GM23338 (cell line): ENCODE measurements around the gene RFPL4AL1.

Experiments
- CREB1 ChIP-seq: fragments of 250-450 bp; sonication (Bioruptor Pico); IDR thresholded peaks from 2 replicates; pipeline ENCODE4 v1.5.0; 2020; ENCODE audit warnings: low read depth, mild to moderate bottlenecking, moderate library complexity
- EZH2 ChIP-seq: fragments of 200-600 bp; sonication (generic); IDR thresholded peaks from one replicate; pipeline ENCODE4 v1.8.0; 2017; ENCODE audit warnings: antibody characterized with exemption, mild to moderate bottlenecking, low read depth; ENCODE audit not compliant: unreplicated experiment
- EZH2phosphoT487 ChIP-seq: fragments of 200-600 bp; sonication (generic); IDR thresholded peaks from one replicate; pipeline ENCODE4 v1.8.1; 2018; ENCODE audit warnings: antibody characterized with exemption; ENCODE audit not compliant: unreplicated experiment
- JUNB ChIP-seq: IDR thresholded peaks from one replicate; pipeline ENCODE4 v1.6.1; 2016; ENCODE audit warnings: antibody characterized with exemption; ENCODE audit not compliant: unreplicated experiment
- NANOG ChIP-seq: IDR thresholded peaks from 2 replicates; pipeline ENCODE4 v1.6.1; 2016; ENCODE audit warnings: antibody characterized with exemption, borderline replicate concordance
- POLR2AphosphoS5 ChIP-seq: IDR thresholded peaks from 2 replicates; pipeline ENCODE4 v1.6.1; 2016; ENCODE audit warnings: antibody characterized with exemption, low read depth
- STAT1 ChIP-seq: IDR thresholded peaks from one replicate; pipeline ENCODE4 v1.6.1; 2016; ENCODE audit warnings: antibody characterized with exemption; ENCODE audit not compliant: unreplicated experiment
- TF ChIP-seq, protein P1 (sequence below), 2 experiments: fragments of 200-600 bp in 1 of 2; sonication (generic) in 1 of 2; conservative IDR thresholded peaks; 2 replicates each; pipeline versions ENCODE4 v1.5.1 to v1.6.1; 2016 to 2017; ENCODE audit warnings: antibody characterized with exemption in 2 of 2, low read depth in 2 of 2, mild to moderate bottlenecking in 2 of 2, moderate library complexity in 1 of 2
- TF ChIP-seq, protein P2 (sequence below): IDR thresholded peaks from one replicate; pipeline ENCODE4 v1.6.1; 2018; ENCODE audit warnings: antibody characterized with exemption; ENCODE audit not compliant: unreplicated experiment
- TF ChIP-seq, protein P3 (sequence below): fragments of 250-450 bp; sonication (Bioruptor Pico); IDR thresholded peaks from 2 replicates; pipeline ENCODE4 v1.5.0; 2020; ENCODE audit warnings: mild to moderate bottlenecking, moderate library complexity
- TF ChIP-seq, protein P4 (sequence below): IDR thresholded peaks from 2 replicates; pipeline ENCODE4 v1.6.1; 2016; ENCODE audit warnings: antibody characterized with exemption

DNA sequence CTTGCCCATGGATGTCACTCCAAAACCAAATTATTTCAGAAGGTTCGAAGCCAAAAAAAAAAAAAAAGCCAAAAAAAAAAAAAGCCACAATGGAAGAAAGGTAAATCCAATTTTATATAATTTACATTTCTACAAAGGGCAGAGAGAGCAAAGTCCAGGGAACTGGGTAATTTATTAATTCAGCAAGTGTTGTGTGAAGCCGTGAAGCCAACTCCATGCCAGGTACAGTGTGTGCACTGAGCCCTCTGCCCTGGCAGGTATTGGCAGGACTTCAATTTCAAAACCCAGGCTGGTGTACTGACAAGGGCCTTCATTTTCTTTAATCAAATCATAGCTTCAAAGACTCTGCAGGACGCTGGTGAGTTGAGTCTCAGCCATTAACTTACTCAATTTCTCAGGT lies 15.5 kb upstream of the RFPL4AL1 start:
- TF ChIP-seq EZH2phosphoT487 (no peak), JUNB (no peak), NANOG (no peak), POLR2AphosphoS5 (no peak), EZH2 (no peak), CREB1 (CRISPR knock-in tag) (no peak), STAT1 (no peak)
- TF ChIP-seq, protein P1, sequence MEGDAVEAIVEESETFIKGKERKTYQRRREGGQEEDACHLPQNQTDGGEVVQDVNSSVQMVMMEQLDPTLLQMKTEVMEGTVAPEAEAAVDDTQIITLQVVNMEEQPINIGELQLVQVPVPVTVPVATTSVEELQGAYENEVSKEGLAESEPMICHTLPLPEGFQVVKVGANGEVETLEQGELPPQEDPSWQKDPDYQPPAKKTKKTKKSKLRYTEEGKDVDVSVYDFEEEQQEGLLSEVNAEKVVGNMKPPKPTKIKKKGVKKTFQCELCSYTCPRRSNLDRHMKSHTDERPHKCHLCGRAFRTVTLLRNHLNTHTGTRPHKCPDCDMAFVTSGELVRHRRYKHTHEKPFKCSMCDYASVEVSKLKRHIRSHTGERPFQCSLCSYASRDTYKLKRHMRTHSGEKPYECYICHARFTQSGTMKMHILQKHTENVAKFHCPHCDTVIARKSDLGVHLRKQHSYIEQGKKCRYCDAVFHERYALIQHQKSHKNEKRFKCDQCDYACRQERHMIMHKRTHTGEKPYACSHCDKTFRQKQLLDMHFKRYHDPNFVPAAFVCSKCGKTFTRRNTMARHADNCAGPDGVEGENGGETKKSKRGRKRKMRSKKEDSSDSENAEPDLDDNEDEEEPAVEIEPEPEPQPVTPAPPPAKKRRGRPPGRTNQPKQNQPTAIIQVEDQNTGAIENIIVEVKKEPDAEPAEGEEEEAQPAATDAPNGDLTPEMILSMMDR (conservative IDR thresholded peaks at IDR 0.05; ENCODE audit: low read depth in 2 of 2) = no peak
- TF ChIP-seq, protein P2, sequence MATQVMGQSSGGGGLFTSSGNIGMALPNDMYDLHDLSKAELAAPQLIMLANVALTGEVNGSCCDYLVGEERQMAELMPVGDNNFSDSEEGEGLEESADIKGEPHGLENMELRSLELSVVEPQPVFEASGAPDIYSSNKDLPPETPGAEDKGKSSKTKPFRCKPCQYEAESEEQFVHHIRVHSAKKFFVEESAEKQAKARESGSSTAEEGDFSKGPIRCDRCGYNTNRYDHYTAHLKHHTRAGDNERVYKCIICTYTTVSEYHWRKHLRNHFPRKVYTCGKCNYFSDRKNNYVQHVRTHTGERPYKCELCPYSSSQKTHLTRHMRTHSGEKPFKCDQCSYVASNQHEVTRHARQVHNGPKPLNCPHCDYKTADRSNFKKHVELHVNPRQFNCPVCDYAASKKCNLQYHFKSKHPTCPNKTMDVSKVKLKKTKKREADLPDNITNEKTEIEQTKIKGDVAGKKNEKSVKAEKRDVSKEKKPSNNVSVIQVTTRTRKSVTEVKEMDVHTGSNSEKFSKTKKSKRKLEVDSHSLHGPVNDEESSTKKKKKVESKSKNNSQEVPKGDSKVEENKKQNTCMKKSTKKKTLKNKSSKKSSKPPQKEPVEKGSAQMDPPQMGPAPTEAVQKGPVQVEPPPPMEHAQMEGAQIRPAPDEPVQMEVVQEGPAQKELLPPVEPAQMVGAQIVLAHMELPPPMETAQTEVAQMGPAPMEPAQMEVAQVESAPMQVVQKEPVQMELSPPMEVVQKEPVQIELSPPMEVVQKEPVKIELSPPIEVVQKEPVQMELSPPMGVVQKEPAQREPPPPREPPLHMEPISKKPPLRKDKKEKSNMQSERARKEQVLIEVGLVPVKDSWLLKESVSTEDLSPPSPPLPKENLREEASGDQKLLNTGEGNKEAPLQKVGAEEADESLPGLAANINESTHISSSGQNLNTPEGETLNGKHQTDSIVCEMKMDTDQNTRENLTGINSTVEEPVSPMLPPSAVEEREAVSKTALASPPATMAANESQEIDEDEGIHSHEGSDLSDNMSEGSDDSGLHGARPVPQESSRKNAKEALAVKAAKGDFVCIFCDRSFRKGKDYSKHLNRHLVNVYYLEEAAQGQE = no peak
- TF ChIP-seq, protein P3, sequence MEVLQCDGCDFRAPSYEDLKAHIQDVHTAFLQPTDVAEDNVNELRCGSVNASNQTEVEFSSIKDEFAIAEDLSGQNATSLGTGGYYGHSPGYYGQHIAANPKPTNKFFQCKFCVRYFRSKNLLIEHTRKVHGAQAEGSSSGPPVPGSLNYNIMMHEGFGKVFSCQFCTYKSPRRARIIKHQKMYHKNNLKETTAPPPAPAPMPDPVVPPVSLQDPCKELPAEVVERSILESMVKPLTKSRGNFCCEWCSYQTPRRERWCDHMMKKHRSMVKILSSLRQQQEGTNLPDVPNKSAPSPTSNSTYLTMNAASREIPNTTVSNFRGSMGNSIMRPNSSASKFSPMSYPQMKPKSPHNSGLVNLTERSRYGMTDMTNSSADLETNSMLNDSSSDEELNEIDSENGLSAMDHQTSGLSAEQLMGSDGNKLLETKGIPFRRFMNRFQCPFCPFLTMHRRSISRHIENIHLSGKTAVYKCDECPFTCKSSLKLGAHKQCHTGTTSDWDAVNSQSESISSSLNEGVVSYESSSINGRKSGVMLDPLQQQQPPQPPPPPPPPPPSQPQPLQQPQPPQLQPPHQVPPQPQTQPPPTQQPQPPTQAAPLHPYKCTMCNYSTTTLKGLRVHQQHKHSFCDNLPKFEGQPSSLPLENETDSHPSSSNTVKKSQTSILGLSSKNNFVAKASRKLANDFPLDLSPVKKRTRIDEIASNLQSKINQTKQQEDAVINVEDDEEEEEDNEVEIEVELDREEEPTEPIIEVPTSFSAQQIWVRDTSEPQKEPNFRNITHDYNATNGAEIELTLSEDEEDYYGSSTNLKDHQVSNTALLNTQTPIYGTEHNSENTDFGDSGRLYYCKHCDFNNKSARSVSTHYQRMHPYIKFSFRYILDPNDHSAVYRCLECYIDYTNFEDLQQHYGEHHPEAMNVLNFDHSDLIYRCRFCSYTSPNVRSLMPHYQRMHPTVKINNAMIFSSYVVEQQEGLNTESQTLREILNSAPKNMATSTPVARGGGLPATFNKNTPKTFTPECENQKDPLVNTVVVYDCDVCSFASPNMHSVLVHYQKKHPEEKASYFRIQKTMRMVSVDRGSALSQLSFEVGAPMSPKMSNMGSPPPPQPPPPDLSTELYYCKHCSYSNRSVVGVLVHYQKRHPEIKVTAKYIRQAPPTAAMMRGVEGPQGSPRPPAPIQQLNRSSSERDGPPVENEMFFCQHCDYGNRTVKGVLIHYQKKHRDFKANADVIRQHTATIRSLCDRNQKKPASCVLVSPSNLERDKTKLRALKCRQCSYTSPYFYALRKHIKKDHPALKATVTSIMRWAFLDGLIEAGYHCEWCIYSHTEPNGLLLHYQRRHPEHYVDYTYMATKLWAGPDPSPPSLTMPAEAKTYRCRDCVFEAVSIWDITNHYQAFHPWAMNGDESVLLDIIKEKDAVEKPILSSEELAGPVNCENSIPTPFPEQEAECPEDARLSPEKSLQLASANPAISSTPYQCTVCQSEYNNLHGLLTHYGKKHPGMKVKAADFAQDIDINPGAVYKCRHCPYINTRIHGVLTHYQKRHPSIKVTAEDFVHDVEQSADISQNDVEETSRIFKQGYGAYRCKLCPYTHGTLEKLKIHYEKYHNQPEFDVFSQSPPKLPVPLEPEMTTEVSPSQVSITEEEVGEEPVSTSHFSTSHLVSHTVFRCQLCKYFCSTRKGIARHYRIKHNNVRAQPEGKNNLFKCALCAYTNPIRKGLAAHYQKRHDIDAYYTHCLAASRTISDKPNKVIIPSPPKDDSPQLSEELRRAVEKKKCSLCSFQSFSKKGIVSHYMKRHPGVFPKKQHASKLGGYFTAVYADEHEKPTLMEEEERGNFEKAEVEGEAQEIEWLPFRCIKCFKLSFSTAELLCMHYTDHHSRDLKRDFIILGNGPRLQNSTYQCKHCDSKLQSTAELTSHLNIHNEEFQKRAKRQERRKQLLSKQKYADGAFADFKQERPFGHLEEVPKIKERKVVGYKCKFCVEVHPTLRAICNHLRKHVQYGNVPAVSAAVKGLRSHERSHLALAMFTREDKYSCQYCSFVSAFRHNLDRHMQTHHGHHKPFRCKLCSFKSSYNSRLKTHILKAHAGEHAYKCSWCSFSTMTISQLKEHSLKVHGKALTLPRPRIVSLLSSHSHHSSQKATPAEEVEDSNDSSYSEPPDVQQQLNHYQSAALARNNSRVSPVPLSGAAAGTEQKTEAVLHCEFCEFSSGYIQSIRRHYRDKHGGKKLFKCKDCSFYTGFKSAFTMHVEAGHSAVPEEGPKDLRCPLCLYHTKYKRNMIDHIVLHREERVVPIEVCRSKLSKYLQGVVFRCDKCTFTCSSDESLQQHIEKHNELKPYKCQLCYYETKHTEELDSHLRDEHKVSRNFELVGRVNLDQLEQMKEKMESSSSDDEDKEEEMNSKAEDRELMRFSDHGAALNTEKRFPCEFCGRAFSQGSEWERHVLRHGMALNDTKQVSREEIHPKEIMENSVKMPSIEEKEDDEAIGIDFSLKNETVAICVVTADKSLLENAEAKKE (CRISPR knock-in tag) = no peak
- TF ChIP-seq, protein P4, sequence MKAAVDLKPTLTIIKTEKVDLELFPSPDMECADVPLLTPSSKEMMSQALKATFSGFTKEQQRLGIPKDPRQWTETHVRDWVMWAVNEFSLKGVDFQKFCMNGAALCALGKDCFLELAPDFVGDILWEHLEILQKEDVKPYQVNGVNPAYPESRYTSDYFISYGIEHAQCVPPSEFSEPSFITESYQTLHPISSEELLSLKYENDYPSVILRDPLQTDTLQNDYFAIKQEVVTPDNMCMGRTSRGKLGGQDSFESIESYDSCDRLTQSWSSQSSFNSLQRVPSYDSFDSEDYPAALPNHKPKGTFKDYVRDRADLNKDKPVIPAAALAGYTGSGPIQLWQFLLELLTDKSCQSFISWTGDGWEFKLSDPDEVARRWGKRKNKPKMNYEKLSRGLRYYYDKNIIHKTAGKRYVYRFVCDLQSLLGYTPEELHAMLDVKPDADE = no peak
